Vagina (tissue), 2 donors: ENCODE results near the gene HMX3. TPM values are rescaled to one million over a fixed set of nuclear protein-coding genes. Genes with fewer than 3 reads are reported as not detected.
A peak's percentile ranks its signal among the peaks of the same experiment; 100 is the strongest.

ENCODE experiments used
- DNase-seq, 2 donors: peaks; one replicate each; pipeline ENCODE4 v3.0.0-alpha.2; 2017; ENCODE audit errors: extremely low spot score in 2 of 2
- H3K27ac ChIP-seq: fragments of 200-600 bp; sonication (generic); one replicate; pipeline ENCODE4 v1.5.1; 2019
- H3K27me3 ChIP-seq: fragments of 200-600 bp; sonication (generic); one replicate; pipeline ENCODE4 v1.5.1; 2019
- H3K36me3 ChIP-seq, 2 donors: fragments of 200-600 bp; sonication (generic); one replicate each; pipeline ENCODE4 v1.5.1; 2017 to 2019
- H3K4me1 ChIP-seq: fragments of 200-600 bp; sonication (generic); one replicate; pipeline ENCODE4 v1.5.1; 2019
- H3K4me3 ChIP-seq, 2 donors: fragments of 200-600 bp; sonication (generic); 1 replicate in 1 of 2; 2 replicates in 1 of 2; pipeline ENCODE4 v1.5.1; 2016 to 2019
- H3K9me3 ChIP-seq: fragments of 200-600 bp; sonication (generic); one replicate; pipeline ENCODE4 v1.5.1; 2019
- CTCF ChIP-seq, 3 experiments: fragments of 450-650 bp in 2 of 3; fragments of 200-600 bp in 1 of 3; sonication (generic) in 1 of 3; IDR thresholded peaks; one replicate each; pipeline ENCODE4 v1.5.1; 2017 to 2019; ENCODE audit warnings: antibody characterized with exemption in 3 of 3, mild to moderate bottlenecking in 2 of 3, moderate library complexity in 2 of 3
- POLR2A ChIP-seq, 2 donors: fragments of 450-650 bp; IDR thresholded peaks; one replicate each; pipeline ENCODE4 v1.6.1; 2017; ENCODE audit warnings: antibody characterized with exemption in 2 of 2, mild to moderate bottlenecking in 2 of 2, moderate library complexity in 2 of 2
- POLR2AphosphoS5 ChIP-seq, 2 donors: sonication (generic); formaldehyde crosslinking; IDR thresholded peaks; one replicate each; pipeline ENCODE4 v1.9.0; 2017; ENCODE audit warnings: antibody characterized with exemption in 2 of 2, mild to moderate bottlenecking in 2 of 2, low read depth in 1 of 2; ENCODE audit not compliant: insufficient read depth in 1 of 2
- intact Hi-C: fragments of 100-400 bp; cut with DNase I; formaldehyde crosslinking; loops from one replicate; pipeline ENCODE4 v1.15.1; 2023
- total RNA-seq: library from RNA; depleted of rRNA; stranded (reverse); fragments of >200 nt; gene quantifications from one replicate; pipeline ENCODE4 v1.2.3, GENCODE V29; 2016

Gene HMX3
- total RNA-seq, 1 donor from 2014 or later: not detected

- DNase-seq: no peak
- peaks cover 39% of the 10 kb centered on the region for H3K27me3 ChIP-seq
- peaks cover 56% of the 10 kb centered on the region for H3K4me1 ChIP-seq
- no peaks in the 10 kb centered on the region for H3K36me3 ChIP-seq
- no peaks in the 10 kb centered on the region for H3K9me3 ChIP-seq
- intact Hi-C loops: no loop called here
- no peak for TF ChIP-seq POLR2AphosphoS5 (IDR thresholded peaks at IDR 0.05; ENCODE audit: insufficient read depth in 1 of 2, low read depth in 1 of 2)
- TF ChIP-seq POLR2A (IDR thresholded peaks at IDR 0.05): no peak
- no peak for TF ChIP-seq CTCF (IDR thresholded peaks at IDR 0.05)
- H3K27ac ChIP-seq: no peak overlapping the region
- H3K4me3 ChIP-seq: peak overlapping the region; percentile 26 to 37
These were observed 14.7 kb downstream of the HMX3 start for GRCh38 chr10:123150271-123150985.

- H3K36me3 ChIP-seq: peaks cover 0 to 6% of the 10 kb centered on the region in 2 donors
- H3K27ac ChIP-seq: no peak overlapping the region
- TF ChIP-seq CTCF (IDR thresholded peaks at IDR 0.05) (no peak), POLR2A (IDR thresholded peaks at IDR 0.05) (no peak), POLR2AphosphoS5 (IDR thresholded peaks at IDR 0.05; ENCODE audit: insufficient read depth in 1 of 2, low read depth in 1 of 2) (no peak)
- intact Hi-C loops: no loop called here
- DNase-seq: no peak
- H3K9me3 ChIP-seq: no peaks in the 10 kb centered on the region
- H3K4me3 ChIP-seq: peak overlapping the region; percentile 4 to 26
- peaks cover 58% of the 10 kb centered on the region for H3K4me1 ChIP-seq
- H3K27me3 ChIP-seq: peaks cover 39% of the 10 kb centered on the region
These were observed 15.4 kb downstream of the HMX3 start for GRCh38 chr10:123150986-123151736.

GRCh38 chr10:123151737-123152135, 16.0 kb downstream of the HMX3 start:
- TF ChIP-seq CTCF (IDR thresholded peaks at IDR 0.05): no peak
- TF ChIP-seq POLR2AphosphoS5 (IDR thresholded peaks at IDR 0.05; ENCODE audit: insufficient read depth in 1 of 2, low read depth in 1 of 2): no peak
- no peak for TF ChIP-seq POLR2A (IDR thresholded peaks at IDR 0.05)
- Histone ChIP-seq H3K27ac (no peak overlapping the region), H3K9me3 (no peaks in the 10 kb centered on the region), H3K27me3 (peaks cover 35% of the 10 kb centered on the region), H3K36me3 (peaks cover 0 to 12% of the 10 kb centered on the region in 2 donors), H3K4me1 (peaks cover 58% of the 10 kb centered on the region), H3K4me3 (no peak overlapping the region)
- intact Hi-C loops: no loop called here
- no peak for DNase-seq

GRCh38 chr10:123153486-123154091, 17.8 kb downstream of the HMX3 start:
- Histone ChIP-seq H3K9me3 (no peaks in the 10 kb centered on the region), H3K4me3 (peak overlapping the region in 1 of 2 donors; percentile 99), H3K36me3 (peaks cover 0 to 26% of the 10 kb centered on the region in 2 donors), H3K27me3 (peaks cover 19% of the 10 kb centered on the region), H3K27ac (no peak overlapping the region), H3K4me1 (peaks cover 64% of the 10 kb centered on the region)
- peak in 1 of 2 donors; percentile 87 for DNase-seq
- intact Hi-C loops: no loop called here
- TF ChIP-seq POLR2A (IDR thresholded peaks at IDR 0.05) (no peak), POLR2AphosphoS5 (IDR thresholded peaks at IDR 0.05; ENCODE audit: insufficient read depth in 1 of 2, low read depth in 1 of 2) (no peak), CTCF (IDR thresholded peaks at IDR 0.05) (no peak)
